T-helper 17 cell (primary cell): ENCODE results near the gene FGD4. TPM values are rescaled to one million over a fixed set of nuclear protein-coding genes. Genes with fewer than 3 reads are reported as not detected.

Experiments
- ATAC-seq: fragments of 150-1000 bp; cut with Tn5 transposase; 2 replicates; pipeline ENCODE4 v1.10.0; 2021; ENCODE audit warnings: mild to moderate bottlenecking, moderate library complexity
- DNase-seq, 3 donors: peaks; one replicate each; pipeline versions ENCODE4 v3.0.0 to v3.0.0-alpha.2; 2020 to 2021
- H3K9me3 ChIP-seq: one replicate; pipeline ENCODE4 v1.7.0; 2013; ENCODE audit warnings: low read length, mild to moderate bottlenecking; ENCODE audit not compliant: control insufficient read depth, poor library complexity, severe bottlenecking
- H3K27ac Mint-ChIP-seq: one replicate; pipeline ENCODE4 v1.8.0; 2022; ENCODE audit warnings: mild to moderate bottlenecking, moderate library complexity, mixed read lengths
- H3K27me3 Mint-ChIP-seq: one replicate; pipeline ENCODE4 v1.8.0; 2022; ENCODE audit warnings: mixed read lengths
- H3K36me3 Mint-ChIP-seq: one replicate; pipeline ENCODE4 v1.8.0; 2022; ENCODE audit warnings: low read depth, mixed read lengths
- H3K4me1 Mint-ChIP-seq: one replicate; pipeline ENCODE4 v1.8.0; 2022; ENCODE audit warnings: mild to moderate bottlenecking, mixed read lengths
- H3K4me3 Mint-ChIP-seq: one replicate; pipeline ENCODE4 v1.8.0; 2022; ENCODE audit warnings: mild to moderate bottlenecking, moderate library complexity, mixed read lengths
- total RNA-seq, 4 donors: library from RNA in 2 of 4; stranded (reverse) in 2 of 4; gene quantifications; one replicate each; pipeline ENCODE4 v1.2.3 and lab custom pipeline; 2022 to 2026

FGD4 gene
- total RNA-seq, 2 donors from 2014 or later: 0.91 to 0.94 TPM

- Mint-ChIP-seq H3K27me3 (peaks cover 26% of the 10 kb centered on the region), H3K27ac (no peak overlapping the region), H3K36me3 (no peaks in the 10 kb centered on the region), H3K4me1 (no peaks in the 10 kb centered on the region), H3K4me3 (no peak overlapping the region)
- ATAC-seq (no peak), DNase-seq (no peak)
- H3K9me3 ChIP-seq: no peaks in the 10 kb centered on the region
Observed at GRCh38 chr12:32475724-32476123, 76.4 kb downstream of the FGD4 start.

- ATAC-seq (no peak), DNase-seq (no peak)
- Mint-ChIP-seq H3K4me3 (no peak overlapping the region), H3K36me3 (no peaks in the 10 kb centered on the region), H3K27ac (no peak overlapping the region), H3K4me1 (no peaks in the 10 kb centered on the region), H3K27me3 (peaks cover 26% of the 10 kb centered on the region)
- H3K9me3 ChIP-seq: no peaks in the 10 kb centered on the region
Observed at GRCh38 chr12:32476446-32476845, 77.1 kb downstream of the FGD4 start.

- no peaks in the 10 kb centered on the region for H3K9me3 ChIP-seq
Observed at GRCh38 chr12:32477714-32478113, 78.4 kb downstream of the FGD4 start.

GRCh38 chr12:32478166-32478565 is 78.8 kb downstream of the FGD4 start:
- H3K9me3 ChIP-seq: no peaks in the 10 kb centered on the region
- ATAC-seq: no peak
- Mint-ChIP-seq H3K4me1 (no peaks in the 10 kb centered on the region), H3K4me3 (no peak overlapping the region), H3K27ac (no peak overlapping the region), H3K36me3 (no peaks in the 10 kb centered on the region), H3K27me3 (peaks cover 26% of the 10 kb centered on the region)
- no peak for DNase-seq

More at GRCh38 chr12:32477714-32478113, 78.4 kb downstream of the FGD4 start:
- Mint-ChIP-seq H3K4me1 (no peaks in the 10 kb centered on the region), H3K27ac (no peak overlapping the region), H3K27me3 (peaks cover 26% of the 10 kb centered on the region), H3K36me3 (no peaks in the 10 kb centered on the region), H3K4me3 (no peak overlapping the region)
- ATAC-seq (no peak), DNase-seq (no peak)

- no peak overlapping the region for H3K27ac Mint-ChIP-seq
- no peaks in the 10 kb centered on the region for H3K9me3 ChIP-seq
- H3K4me1 Mint-ChIP-seq: no peaks in the 10 kb centered on the region
- no peak overlapping the region for H3K4me3 Mint-ChIP-seq
- DNase-seq (no peak), ATAC-seq (no peak)
- peaks cover 26% of the 10 kb centered on the region for H3K27me3 Mint-ChIP-seq
- H3K36me3 Mint-ChIP-seq: no peaks in the 10 kb centered on the region
Observed at GRCh38 chr12:32478858-32479725, 79.7 kb downstream of the FGD4 start.

- DNase-seq (no peak), ATAC-seq (no peak)
- no peak overlapping the region for H3K4me3 Mint-ChIP-seq
- no peaks in the 10 kb centered on the region for H3K4me1 Mint-ChIP-seq
- no peak overlapping the region for H3K27ac Mint-ChIP-seq
- H3K27me3 Mint-ChIP-seq: peaks cover 25% of the 10 kb centered on the region
- H3K9me3 ChIP-seq: no peaks in the 10 kb centered on the region
- H3K36me3 Mint-ChIP-seq: no peaks in the 10 kb centered on the region
Observed at GRCh38 chr12:32482226-32482625, 82.9 kb downstream of the FGD4 start.

- Mint-ChIP-seq H3K27ac (no peak overlapping the region), H3K4me1 (no peaks in the 10 kb centered on the region), H3K4me3 (no peak overlapping the region), H3K27me3 (peaks cover 15% of the 10 kb centered on the region), H3K36me3 (no peaks in the 10 kb centered on the region)
- DNase-seq (no peak), ATAC-seq (no peak)
- no peaks in the 10 kb centered on the region for H3K9me3 ChIP-seq
Observed at GRCh38 chr12:32483499-32483898, 84.1 kb downstream of the FGD4 start.

GRCh38 chr12:32483993-32484392 is 84.6 kb downstream of the FGD4 start:
- Mint-ChIP-seq H3K27me3 (peaks cover 11% of the 10 kb centered on the region), H3K36me3 (no peaks in the 10 kb centered on the region)

GRCh38 chr12:32486158-32486557 is 86.8 kb downstream of the FGD4 start:
- no peaks in the 10 kb centered on the region for H3K9me3 ChIP-seq
- DNase-seq (no peak), ATAC-seq (no peak)
- no peaks in the 10 kb centered on the region for H3K4me1 Mint-ChIP-seq
- H3K27ac Mint-ChIP-seq: no peak overlapping the region
- H3K27me3 Mint-ChIP-seq: peaks cover 4% of the 10 kb centered on the region
- H3K4me3 Mint-ChIP-seq: no peak overlapping the region
- no peaks in the 10 kb centered on the region for H3K36me3 Mint-ChIP-seq

More at GRCh38 chr12:32483993-32484392, 84.6 kb downstream of the FGD4 start:
- H3K9me3 ChIP-seq: no peaks in the 10 kb centered on the region
- no peak overlapping the region for H3K27ac Mint-ChIP-seq
- DNase-seq (no peak), ATAC-seq (no peak)
- H3K4me1 Mint-ChIP-seq: no peaks in the 10 kb centered on the region
- H3K4me3 Mint-ChIP-seq: no peak overlapping the region

- no peak for DNase-seq
- Mint-ChIP-seq H3K4me3 (no peak overlapping the region), H3K27ac (no peak overlapping the region), H3K27me3 (peaks cover 4% of the 10 kb centered on the region), H3K4me1 (no peaks in the 10 kb centered on the region), H3K36me3 (no peaks in the 10 kb centered on the region)
- ATAC-seq: no peak
- no peaks in the 10 kb centered on the region for H3K9me3 ChIP-seq
Observed at GRCh38 chr12:32488132-32488531, 88.8 kb downstream of the FGD4 start.

- no peaks in the 10 kb centered on the region for H3K36me3 Mint-ChIP-seq
- H3K27ac Mint-ChIP-seq: no peak overlapping the region
Observed at GRCh38 chr12:32489070-32489469, 89.7 kb downstream of the FGD4 start.

GRCh38 chr12:32490801-32491200 is 91.4 kb downstream of the FGD4 start:
- Mint-ChIP-seq H3K4me1 (no peaks in the 10 kb centered on the region), H3K36me3 (no peaks in the 10 kb centered on the region), H3K27me3 (peaks cover 1% of the 10 kb centered on the region), H3K27ac (no peak overlapping the region), H3K4me3 (no peak overlapping the region)
- DNase-seq (no peak), ATAC-seq (no peak)
- no peaks in the 10 kb centered on the region for H3K9me3 ChIP-seq

More at GRCh38 chr12:32489070-32489469, 89.7 kb downstream of the FGD4 start:
- H3K4me3 Mint-ChIP-seq: no peak overlapping the region
- peaks cover 4% of the 10 kb centered on the region for H3K27me3 Mint-ChIP-seq
- H3K4me1 Mint-ChIP-seq: no peaks in the 10 kb centered on the region
- H3K9me3 ChIP-seq: no peaks in the 10 kb centered on the region
- ATAC-seq (no peak), DNase-seq (no peak)

- no peak for DNase-seq
- Mint-ChIP-seq H3K4me3 (no peak overlapping the region), H3K36me3 (no peaks in the 10 kb centered on the region), H3K27me3 (peaks cover 5% of the 10 kb centered on the region), H3K4me1 (peaks cover 2% of the 10 kb centered on the region), H3K27ac (no peak overlapping the region)
- ATAC-seq: no peak
- no peaks in the 10 kb centered on the region for H3K9me3 ChIP-seq
Observed at GRCh38 chr12:32493282-32493681, 93.9 kb downstream of the FGD4 start.

- DNase-seq (no peak), ATAC-seq (no peak)
- H3K27me3 Mint-ChIP-seq: peaks cover 5% of the 10 kb centered on the region
- no peaks in the 10 kb centered on the region for H3K9me3 ChIP-seq
- no peak overlapping the region for H3K4me3 Mint-ChIP-seq
- H3K27ac Mint-ChIP-seq: no peak overlapping the region
- H3K36me3 Mint-ChIP-seq: no peaks in the 10 kb centered on the region
- H3K4me1 Mint-ChIP-seq: peaks cover 2% of the 10 kb centered on the region
Observed at GRCh38 chr12:32494656-32495055, 95.3 kb downstream of the FGD4 start.
